WERI-Rb-1 (cell line): Measurements from ENCODE around the gene CHST12.
A peak's percentile ranks its signal among the peaks of the same experiment; 100 is the strongest.

Source experiments
- DNase-seq: peaks from one replicate; pipeline ENCODE4 v3.0.0-alpha.2; 2020
- H3K27ac ChIP-seq: fragments of 250-450 bp; sonication (Bioruptor Pico); 2 replicates; pipeline ENCODE4 v1.5.1; 2020; ENCODE audit warnings: mild to moderate bottlenecking, moderate library complexity
- H3K27me3 ChIP-seq: fragments of 250-450 bp; sonication (Bioruptor Pico); 2 replicates; pipeline ENCODE4 v1.5.1; 2021; ENCODE audit warnings: mild to moderate bottlenecking, low read depth, moderate library complexity; ENCODE audit not compliant: insufficient read depth, severe bottlenecking
- H3K36me3 ChIP-seq: fragments of 250-450 bp; sonication (Bioruptor Pico); 2 replicates; pipeline ENCODE4 v1.5.1; 2020; ENCODE audit warnings: mild to moderate bottlenecking, moderate library complexity
- H3K4me3 ChIP-seq: 2 replicates; pipeline ENCODE4 v1.5.1; 2011; ENCODE audit warnings: low read depth, mild to moderate bottlenecking, control low read depth, low read length
- H3K9me3 ChIP-seq: fragments of 250-450 bp; sonication (Bioruptor Pico); 2 replicates; pipeline ENCODE4 v1.5.1; 2021; ENCODE audit warnings: mild to moderate bottlenecking, moderate library complexity; ENCODE audit not compliant: severe bottlenecking
- CTCF ChIP-seq: IDR thresholded peaks from 2 replicates; pipeline ENCODE4 v1.5.1; 2011; ENCODE audit warnings: low read depth, mild to moderate bottlenecking, control low read depth, inconsistent platforms, low read length

The CHST12 gene

GRCh38 chr7:2476298-2476697 is 72.9 kb downstream of the CHST12 start, which contains the start of gene GRIFIN:
GRIFIN (minus strand) TSS chr7:2476398; CDS start chr7:2476383, 15 bp downstream.
- H3K4me3 ChIP-seq = no peak within 1 kb of the TSS
- H3K9me3 ChIP-seq = no peaks in the 10 kb centered on the region
- no peak within 1 kb of the TSS for H3K27ac ChIP-seq
- no peak for TF ChIP-seq CTCF
- H3K36me3 ChIP-seq = no peaks in the 10 kb centered on the region
- no peak for DNase-seq
- H3K27me3 ChIP-seq = no peaks in the 10 kb centered on the region

GRCh38 chr7:2476776-2477446 is 73.5 kb downstream of the CHST12 start:
- no peaks in the 10 kb centered on the region for H3K27me3 ChIP-seq
- no peak overlapping the region for H3K4me3 ChIP-seq
- no peaks in the 10 kb centered on the region for H3K36me3 ChIP-seq
- TF ChIP-seq CTCF = no peak
- no peaks in the 10 kb centered on the region for H3K9me3 ChIP-seq
- DNase-seq = no peak
- H3K27ac ChIP-seq = no peak overlapping the region

GRCh38 chr7:2477447-2478398 is 74.3 kb downstream of the CHST12 start:
- H3K4me3 ChIP-seq = no peak overlapping the region
- DNase-seq = peak; percentile 79
- H3K36me3 ChIP-seq = no peaks in the 10 kb centered on the region
- H3K27ac ChIP-seq = peak overlapping the region; percentile 36
- peak; percentile 98 for TF ChIP-seq CTCF
- no peaks in the 10 kb centered on the region for H3K9me3 ChIP-seq
- H3K27me3 ChIP-seq = no peaks in the 10 kb centered on the region

- H3K4me3 ChIP-seq = no peak overlapping the region
- no peaks in the 10 kb centered on the region for H3K27me3 ChIP-seq
- no peak for TF ChIP-seq CTCF
- no peaks in the 10 kb centered on the region for H3K36me3 ChIP-seq
- H3K9me3 ChIP-seq = no peaks in the 10 kb centered on the region
- DNase-seq = no peak
- H3K27ac ChIP-seq = no peak overlapping the region
These were observed 75.0 kb downstream of the CHST12 start for GRCh38 chr7:2478399-2478785.

- no peak for TF ChIP-seq CTCF
- Histone ChIP-seq H3K27ac (no peak overlapping the region), H3K4me3 (no peak overlapping the region), H3K27me3 (no peaks in the 10 kb centered on the region), H3K36me3 (no peaks in the 10 kb centered on the region), H3K9me3 (no peaks in the 10 kb centered on the region)
- DNase-seq = no peak
These were observed 75.4 kb downstream of the CHST12 start for GRCh38 chr7:2478800-2479199.
